ENCODE data around the gene BTBD2.
"Not testable (repeated sequence)": the region's sequence is repeated elsewhere in the genome, so short reads cannot be mapped to it uniquely, and the experiment has no call there.

The BTBD2 gene

DNA sequence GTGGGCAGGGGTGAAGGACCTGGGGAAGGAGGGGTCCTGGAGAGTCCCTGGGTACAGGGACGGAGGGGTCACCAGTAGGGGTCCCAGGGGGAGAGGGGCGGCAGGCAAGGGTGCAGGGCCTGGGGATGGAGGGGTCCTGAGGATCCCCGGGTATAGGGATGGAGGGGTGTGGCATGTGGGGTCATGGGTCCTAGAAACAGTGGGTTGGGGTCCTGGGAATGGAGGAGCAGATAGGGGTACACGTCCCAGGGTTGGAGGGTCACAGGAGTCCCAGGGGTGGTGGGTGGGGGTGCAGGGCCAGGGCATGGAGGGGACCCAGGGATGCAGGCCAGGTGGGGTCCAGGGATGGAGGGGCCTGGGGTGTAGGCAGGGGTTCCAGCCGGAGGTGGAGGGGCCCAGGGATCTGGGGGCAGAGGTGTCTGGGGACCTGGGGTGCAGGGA, 1.4 kb downstream of the BTBD2 start:
- DNase-seq, result no peak

DNA sequence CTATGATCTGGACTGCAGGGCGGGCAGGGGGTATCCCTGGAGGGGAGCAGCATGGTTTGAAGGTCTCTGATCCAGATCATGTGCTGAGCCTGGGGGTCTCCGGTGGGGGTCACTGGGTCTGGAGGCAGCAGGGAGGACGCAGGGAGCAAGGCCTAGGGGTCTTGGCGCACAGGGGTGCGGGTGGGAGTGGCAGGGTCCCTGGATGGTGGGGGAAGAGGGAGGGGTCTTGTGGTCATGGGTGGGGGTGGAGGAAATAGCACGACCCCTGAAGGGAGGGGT, 1.9 kb downstream of the BTBD2 start:
- no peak for DNase-seq

DNA sequence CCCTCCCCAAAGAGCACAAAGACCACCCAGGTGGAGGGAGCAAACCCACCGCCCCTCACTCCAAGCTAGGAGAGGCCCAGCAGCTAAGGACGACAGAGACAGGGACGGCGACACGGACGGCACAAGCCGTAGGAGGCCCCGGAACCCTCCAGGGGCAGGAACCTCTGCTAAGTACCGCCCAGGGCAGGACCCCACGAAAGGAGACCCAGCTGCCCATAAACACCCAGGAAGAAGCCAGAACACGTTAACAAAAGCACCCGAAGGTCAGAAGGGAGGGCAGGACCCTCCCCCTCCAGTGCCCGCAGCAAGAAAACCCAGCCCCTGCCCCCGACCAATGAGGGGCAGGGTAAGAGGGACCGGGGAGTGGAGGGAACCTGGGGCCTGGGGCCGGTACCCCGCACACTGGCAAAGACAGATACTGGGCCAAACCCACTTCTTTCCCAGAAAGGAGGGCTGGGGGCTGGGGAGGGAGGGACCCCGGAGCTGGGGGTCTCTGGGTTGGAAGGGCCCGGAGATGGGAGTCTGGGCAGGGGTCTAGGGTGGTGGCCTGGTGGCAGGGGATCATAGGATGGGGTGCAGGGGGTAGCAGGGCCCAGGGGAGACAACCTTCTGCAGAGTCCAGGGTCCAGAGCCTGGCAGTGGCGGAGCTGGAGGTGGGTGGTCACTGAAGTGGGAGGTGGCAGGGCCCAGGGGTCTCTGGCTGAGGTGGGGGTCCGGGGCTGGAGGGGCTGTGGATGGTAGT, 2.4 kb downstream of the BTBD2 start:
- no peak for DNase-seq

DNA sequence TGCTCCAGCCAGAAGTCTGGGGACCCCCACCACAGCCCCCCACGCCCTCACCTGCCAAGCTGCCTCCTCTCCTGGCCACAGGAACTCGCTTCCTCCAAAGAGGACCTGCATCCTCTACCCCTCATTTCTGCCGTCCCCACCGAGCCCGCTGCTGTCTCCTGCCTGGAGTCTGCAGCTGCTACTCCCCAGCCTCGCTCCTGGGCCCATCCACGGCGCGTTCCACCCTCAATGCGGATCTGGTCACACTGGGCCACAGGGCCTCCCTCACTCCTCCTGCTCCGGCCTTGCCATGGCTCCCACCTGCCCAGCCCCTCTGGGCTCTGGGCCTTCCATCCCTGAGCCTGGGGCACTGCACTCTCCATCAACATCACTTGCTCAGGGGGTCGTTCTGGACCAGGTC, 4.3 kb downstream of the BTBD2 start:
- DNase-seq, result no peak

DNA sequence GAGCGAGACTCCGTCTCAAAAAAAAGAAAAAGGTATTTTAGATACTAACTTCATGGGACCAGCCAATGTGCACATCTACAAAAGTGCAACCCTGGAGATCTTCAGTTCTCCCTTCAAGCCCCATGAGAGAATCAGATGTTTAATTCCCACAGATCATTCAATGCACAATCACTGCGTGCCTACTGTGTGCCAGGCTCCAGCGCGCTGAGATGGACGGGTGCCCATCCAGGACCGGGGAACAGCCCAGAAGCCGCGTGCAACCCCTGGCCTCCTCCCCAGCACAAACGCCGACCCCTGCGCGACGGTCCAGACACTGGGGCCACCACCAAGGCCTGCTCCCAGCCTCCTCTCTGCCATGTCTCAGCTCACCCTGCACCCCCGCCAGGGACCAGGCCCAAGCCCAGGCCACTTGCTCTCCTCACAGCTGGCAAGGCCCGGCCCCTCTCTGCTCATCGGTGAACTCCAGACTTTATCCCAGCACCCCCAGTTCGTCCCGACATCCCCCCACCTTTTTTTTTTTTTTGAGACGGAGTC, 5.3 kb downstream of the BTBD2 start:
- no peak for DNase-seq

DNA sequence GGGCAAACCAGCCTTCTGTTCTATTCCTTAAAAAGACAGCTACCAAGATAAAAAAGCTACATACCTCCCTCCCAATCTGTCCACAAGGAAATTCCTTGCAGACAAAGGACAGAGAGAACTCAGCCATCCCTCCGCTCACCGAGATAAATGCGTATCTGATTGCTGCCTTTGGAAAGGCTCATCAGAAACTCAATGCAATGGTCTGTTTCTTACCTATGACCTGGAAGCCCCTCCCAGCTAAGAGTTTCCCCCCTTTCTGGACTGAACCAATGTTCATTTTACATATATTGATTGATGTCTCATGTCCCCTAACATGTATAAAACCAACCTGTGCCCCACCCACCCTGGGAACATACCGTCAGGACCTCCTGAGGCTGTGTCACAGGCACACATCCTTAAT, 11.6 kb downstream of the BTBD2 start:
- no peak for DNase-seq

DNA sequence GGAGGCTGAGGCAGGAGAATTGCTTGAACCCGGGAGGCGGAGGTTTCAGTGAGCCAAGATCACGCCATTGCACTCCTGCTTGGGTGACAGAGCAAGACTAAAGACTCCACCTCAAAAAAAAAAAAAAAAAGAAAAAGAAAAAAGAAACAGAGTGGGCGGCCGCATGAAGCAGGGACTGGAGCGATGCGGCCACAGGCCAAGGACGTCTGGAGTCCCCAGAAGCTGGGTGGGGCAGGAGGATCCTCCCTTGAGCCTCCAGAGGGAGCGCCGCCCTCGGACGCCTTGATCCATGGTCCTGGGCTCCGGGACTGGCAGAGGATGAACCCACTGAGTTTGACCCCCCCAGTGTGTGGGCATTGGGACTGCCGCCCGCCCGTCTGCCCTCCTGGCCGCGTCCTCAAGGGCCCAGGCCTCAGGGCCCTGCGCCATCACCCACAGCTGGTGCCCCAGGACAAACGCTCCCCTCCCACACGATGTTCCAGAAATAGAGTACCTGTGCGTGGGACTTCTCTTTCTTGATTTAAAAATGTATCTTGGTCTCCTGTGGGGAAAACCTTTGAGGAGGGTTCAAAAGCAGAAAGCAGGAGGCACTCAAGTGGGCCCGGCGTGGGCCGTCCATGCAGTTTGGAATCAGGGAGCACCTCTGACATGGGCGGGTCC, 15.5 kb downstream of the BTBD2 start:
- no peak for DNase-seq

DNA sequence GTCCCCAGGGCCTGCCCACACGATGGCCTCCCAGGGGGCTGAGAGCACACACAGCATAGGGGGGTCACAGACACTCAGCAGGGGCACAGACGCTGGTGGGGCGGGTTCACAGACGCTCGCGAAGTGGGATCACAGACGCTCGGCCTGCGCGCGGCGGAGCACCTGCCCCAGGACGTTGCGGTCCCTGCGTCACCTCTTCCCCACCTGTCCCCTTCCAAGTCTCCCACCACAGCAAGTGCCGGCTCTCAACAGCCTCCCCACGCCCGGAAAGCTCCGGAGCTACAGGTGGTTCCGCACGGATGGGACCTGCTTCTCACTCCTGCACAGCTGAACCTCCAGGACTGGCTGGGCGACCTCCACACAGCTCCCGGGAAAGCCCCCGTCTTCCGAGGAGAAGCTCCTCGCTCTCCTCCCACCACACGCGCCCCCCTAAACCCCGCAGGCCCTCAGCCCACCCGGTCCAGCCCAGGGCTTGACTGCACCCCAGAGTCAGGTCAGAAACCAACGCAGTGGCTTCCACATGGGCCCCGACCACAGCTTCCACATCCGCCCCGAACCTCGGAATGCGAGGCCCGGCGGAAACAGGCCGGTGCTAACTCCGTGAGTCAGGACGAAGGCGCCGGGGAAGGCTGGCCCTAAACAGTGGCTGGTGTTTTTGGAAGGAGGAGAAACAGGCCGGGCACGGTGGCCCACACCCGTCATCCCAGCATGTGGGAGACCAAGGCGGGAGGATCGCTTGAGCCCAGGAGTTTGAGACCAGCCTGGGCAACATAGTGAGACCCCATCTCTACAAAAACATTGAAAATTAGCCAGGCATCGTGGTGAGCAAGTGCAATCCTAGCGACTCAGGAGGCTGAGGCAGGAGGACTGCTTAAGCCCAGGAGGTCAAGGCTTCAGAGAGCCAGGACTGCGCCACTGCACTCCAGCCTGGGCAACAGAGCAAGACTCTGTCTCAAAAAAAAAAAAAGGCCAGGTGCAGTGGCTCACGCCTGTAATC, 16.5 kb downstream of the BTBD2 start:
- peak; percentile 13 to 48 (median 27) for DNase-seq

DNA sequence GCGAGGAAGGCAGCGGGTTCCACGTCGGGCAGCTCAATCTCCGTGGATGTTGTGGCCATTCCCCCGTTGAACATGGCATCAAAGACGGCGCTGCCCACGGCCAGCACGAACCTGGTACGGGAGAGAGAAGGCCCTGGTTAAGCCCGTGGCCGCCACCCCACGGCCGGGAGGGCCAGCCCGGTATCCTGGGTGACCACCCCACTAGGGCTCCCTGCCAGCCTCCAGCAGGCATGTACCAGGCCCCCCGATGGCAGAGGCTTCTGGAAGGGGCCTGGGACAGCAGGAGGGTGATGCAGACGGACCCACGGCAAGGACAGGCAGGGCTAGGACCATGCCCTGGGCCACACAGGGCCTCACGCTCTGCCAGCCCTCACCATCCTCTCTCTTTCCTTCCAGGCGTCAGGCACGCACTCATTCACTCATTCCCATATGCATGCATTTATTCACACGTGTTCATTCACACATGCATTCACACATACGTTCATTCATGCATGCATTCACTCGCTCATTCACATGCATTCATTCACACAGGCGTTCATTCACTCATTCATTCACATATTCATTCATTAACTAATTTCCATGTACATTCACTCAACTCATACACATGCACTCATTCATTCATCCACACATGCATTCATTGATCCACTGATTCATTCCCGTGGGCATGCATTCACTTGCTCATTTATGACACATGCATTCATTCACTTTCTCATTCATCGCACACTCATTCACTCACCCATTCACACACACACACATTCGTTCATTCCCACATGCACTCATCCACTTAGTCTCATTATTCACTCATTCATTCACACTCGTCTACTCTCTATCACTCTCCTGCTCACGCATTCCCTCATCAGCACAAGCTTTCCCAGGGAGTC, 17.9 kb downstream of the BTBD2 start:
- DNase-seq, result no peak

DNA sequence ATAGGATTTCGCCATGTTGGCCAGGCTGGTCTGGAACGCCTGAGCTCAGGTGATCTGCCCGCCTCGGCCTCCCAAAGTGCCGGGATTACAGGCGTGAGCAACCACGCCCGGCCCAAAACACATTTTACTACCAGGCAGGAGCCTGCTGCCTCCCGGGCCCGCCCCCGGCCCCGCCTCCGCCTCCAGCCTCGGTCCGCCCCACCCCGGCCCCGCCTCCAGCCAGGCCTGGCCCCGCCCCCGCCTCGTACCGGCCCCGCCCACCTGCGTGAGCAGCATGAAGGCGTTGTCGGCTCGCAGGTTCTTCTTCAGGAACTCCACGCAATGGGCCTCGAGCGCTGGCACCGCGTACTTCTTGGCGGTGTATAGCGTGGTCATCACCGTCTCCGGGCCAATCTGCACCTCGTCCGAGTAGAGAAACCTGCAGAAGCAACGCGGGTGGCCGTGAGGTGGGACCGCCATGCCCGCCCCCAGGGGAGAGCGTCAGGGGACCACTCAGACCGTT, 22.7 kb downstream of the BTBD2 start:
- DNase-seq, result peak in 2 of 4 experiments; percentile 38

DNA sequence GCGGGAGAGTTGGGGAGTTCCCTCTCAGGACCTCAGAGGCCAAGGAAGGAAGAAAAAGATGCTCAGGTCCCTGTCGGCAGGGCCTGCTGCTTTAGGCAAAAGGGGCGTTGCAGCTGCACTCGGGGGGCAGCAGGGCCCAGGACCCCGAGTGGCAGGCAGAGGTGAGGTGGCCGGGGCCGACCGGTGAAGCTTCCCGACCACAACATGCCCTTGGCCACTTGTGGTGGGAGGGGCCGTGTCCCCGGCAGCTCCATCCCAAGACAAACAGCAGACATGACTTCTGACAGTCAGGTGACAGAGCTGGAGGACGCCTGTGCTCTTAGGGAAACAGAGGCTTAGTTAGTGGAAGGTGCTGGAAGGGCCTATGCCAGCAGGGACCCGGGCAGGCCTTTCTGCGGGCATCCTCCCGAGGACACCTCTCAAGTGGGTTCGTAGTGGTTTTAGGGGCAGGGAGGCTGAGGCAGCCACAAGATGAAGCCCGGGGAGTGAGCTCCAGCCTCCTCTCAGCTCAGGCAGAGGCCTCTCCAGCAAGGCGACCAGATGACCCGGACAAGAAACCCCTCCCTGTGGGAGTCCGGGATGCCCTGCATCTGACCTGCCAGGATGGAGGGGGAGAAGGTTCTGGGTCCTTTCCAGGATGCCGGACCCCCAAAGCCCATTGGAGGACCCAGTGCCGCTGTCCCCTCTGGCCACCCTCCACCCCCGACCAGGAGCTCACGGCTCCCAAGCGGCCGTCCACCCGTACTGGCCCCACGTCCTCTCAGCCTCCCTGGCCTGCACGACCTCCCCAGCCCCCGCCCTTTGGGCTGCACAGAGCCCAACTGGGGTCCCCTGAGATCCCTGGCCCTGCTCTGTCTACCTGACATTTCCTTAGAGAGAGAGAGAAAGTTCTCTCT, 24.2 kb downstream of the BTBD2 start:
- no peak for DNase-seq

DNA sequence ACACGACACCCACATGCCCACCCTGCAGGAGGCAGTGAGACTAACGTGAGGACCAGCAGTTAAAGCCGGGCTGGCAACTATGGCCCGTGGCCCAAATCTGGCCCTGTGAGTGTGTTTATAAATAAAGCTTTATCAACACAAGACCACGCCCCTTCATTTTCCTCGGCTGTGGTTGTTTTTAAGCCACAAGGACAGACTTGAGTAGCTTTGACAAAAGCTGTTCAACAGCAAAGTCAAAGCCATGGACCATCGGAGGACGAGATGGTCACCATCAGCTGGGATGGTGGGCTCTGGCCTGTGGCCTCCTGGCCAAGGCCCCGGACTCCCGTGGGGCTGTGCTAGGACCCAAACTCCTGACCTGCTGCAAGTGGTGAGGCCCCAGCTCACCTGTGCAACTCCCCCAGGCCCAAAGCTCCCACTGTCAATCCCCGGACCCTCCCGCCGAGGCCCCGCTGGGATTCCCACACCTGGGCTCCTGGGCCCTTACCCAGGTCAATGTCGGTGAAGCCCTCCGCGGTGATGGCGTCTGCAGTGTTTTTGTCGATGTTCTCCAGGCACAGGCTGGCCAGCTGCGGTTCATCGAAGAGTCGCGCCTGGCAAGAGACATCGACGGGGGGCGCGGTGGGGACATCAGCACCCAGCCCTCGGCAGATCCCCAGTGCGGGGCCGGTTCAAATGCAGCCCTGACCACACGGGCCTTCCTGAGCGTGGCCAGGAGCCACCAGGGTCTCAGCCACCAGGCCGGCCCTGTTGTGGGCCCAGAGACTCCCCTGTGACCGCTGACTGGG, 25.1 kb downstream of the BTBD2 start:
- no peak for DNase-seq

DNA sequence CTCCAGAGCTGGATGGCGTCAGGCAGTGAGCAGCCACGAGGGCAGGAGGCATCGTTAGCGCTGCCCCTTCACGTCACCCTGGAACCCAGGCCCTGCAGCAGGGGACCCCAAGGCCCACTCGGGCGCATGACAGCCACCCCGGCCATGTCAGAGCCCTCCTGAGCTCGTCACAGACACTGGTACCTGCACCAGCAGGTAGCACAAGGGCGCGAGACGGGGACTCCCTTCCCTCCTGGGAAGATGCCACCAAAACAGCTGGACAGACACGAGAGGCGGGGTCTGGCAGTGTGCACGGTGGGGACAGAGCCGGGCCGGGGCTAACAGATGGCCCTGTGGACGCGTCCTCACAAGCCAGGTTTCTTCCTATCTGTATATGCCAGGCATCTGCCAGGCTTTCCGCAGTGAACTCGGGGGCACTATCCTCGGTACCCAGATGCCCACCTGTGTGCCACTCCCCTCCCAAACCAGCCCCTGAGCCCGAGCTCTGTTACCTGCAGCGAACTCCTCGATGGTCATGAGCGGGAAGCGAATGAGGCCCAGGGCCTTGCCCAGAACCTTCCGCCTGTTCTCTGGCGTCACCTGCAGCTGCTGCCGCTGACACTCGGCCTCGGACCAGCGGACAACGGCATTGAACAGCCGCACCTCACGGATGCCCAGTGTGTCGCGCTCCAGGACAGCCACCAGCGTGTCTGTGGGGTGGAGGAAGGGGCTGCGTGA, 25.8 kb downstream of the BTBD2 start:
- no peak for DNase-seq

DNA sequence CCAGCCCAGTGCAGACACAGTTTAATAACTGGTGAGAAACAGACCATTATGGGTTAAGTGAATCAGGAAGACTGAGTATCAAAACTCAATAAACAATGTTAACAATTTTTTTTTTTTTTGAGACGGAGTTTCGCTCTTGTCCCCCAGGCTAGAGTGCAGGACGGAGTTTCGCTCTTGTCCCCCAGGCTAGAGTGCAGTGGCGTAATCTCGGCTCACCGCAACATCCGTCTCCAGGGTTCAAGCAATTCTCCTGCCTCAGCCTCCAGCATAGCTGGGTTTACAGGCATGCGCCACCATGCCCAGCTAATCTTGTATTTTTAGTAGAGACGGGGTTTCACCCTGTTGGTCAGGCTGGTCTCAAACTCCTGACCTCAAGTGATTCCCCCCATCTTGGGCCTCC, 27.1 kb downstream of the BTBD2 start:
- not testable (repeated sequence) for DNase-seq

DNA sequence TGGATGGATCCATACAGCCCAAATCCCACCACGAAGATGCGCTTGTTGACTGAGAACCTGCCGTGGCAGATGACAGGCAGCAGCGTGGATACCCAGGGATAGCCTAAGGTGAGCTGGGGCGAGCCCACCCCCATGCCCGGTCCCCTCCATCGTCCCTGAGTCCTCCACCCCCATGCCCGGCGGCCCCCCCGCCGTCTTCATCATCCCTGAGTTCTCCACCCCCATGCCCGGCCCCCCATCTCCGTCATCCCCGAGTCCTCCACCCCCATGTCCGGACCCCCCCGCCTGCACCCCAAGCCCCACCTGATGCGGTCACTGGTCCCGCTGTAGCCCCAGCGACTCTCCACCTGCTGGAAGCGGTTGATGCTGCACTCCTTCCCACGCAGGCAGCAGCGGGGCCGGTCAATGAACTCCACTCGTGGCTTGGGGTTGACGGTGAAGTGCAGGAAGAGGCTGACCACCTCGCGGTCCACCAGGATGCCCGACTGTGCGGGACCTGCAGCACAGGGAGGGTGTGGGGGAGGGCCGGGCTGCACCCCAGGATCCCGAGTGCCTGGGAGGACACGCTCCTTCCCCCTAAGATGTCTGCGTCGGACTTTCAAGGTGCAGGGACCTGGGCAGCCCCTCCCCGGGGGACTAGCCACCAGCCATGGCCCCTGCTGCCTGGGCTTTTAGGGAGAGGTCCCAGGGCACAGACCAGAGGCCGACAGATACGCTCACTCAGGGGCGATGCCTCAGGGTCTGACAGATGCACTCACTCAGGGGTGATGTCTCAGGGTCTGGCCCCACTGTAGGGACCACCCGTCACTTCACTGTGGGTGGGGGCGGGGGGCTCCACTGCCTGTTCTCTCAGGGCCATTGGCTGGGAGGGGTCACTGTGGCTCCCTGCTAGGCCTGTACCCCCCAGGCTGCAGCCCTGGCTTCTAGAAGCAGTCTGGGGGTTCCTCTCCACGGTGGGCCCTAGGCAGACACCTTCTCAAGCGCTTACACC, 28.0 kb downstream of the BTBD2 start:
- no peak for DNase-seq

DNA sequence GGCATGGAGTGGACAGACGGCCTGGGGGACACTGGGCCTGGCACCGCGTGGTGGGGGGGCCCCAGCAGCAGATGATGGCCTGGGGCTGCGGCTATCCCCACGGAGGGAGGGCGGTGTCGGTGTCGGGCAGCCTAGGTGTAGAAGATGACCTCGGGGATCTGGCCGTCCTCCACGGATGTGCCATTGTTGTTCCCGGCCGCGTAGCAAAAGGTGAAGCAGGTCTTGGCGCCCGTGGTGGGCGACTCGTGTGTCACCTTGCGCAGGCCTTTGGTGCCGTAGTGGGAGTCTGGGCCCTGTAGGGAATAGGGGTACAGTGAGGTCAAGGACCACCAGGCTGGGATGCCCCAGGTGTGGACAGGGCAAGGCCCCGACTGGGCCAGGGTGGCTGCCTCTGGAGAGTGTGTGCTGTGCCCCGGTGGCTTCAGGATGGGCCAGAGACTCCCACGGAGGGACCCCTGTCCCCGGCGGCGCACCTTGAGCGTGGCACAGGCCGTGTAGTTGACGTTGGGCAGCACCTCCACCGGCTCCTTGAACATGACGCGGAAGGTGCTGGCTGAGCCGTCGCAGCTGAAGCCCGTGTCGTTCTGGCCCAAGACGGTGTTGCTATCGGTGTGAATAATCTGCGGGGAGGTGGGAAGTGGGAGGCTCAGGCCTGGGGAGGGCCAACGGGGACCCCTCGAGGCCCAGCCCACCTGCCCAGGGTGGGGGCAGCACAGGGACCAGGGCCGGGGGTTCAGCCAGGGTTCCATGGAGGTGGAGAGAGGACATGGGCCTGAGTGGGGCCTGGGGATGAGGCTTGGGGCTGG, 29.0 kb downstream of the BTBD2 start:
- no peak for DNase-seq
